ENCODE results near the gene CFAP74. TPM values are rescaled to one million over a fixed set of nuclear protein-coding genes. Genes with fewer than 3 reads are reported as not detected.
A peak's percentile ranks its signal among the peaks of the same experiment; 100 is the strongest.

Gene CFAP74
- total and polyA plus RNA-seq, 2 of the 13 experiments (the other 11 are each of a cell fraction or from before 2014, with no cell fraction given), result 0.27 to 0.62 TPM

DNA sequence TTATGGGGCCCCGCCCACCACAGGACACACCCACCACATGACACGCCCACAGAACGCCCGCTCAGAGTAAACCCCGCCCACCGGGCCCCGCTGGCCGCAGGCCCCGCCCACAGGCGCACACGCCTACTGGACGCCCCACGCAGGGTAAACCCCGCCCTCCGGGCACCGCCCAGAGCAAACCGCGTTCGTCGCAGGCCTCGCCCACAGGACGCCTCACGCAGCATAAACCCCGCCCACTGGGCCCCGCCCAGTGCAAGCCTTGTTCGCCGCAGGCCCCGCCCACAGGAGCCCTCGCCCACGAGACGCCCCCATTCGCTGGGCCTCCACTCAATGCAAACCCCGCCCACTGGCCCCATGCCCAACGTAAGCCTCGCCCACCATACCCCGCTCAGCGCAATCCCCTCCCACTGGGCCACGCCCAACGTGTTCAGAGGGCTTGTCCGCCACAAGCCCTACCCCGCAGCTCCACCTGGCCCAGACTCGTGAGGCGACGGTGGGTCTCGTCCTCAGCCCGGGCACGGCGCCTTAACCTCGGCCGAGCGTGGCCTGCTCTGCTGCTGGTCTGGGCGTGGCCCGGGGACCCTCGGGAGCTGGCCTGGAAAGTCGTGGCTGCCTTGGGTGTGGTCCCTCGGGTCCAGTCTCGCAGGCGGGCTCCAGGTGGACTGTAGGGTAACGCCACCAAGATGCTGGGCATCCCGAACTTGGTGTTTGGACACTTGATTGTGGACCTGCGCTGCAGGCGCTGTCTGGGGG is 84.1 kb downstream of the CFAP74 start:
- peak; percentile 96 for DNase-seq (ENCODE audit: low spot score)
- under 1% methylated on average over 30 of the region's 62 CpGs for WGBS (ENCODE audit: low lambda C conversion rate)
- no peaks in the 10 kb centered on the region for H3K79me2 ChIP-seq (ENCODE audit: insufficient read depth, low read length)
- H4K20me1 ChIP-seq (ENCODE audit: insufficient read depth, low read length), result no peaks in the 10 kb centered on the region
- peak; percentile 96 for FAIRE-seq
- peaks cover 65% of the 10 kb centered on the region for H3K4me1 ChIP-seq (ENCODE audit: insufficient read depth, low read length)
- POLR2A ChIA-PET, result interaction anchor here (0.6 to 1.5 kb wide), 6 partner anchors 11 to 142 kb away, joined by 3 to 10 read pairs (median 4); no protein-coding TSS in a partner anchor
- peak overlapping the region; percentile 70 for H3K27ac ChIP-seq (ENCODE audit: extremely low read length, insufficient read depth, low read length)
- intact Hi-C loops (cut with micrococcal nuclease; ENCODE audit: unreplicated experiment), result no loop called here
- H3K9me3 ChIP-seq (ENCODE audit: low read length), result no peaks in the 10 kb centered on the region
- H3K4me3 ChIP-seq (replicated peaks in 1 of 3; ENCODE audit: insufficient read depth in 1 of 3, low read depth in 2 of 3, low read length in 3 of 3), result peak overlapping the region; percentile 49 to 75 (median 59); a peak in 5 of 6 replicates
- no peak overlapping the region for H2AFZ ChIP-seq (ENCODE audit: low read length)
- in situ Hi-C loops (cut with HindIII; ENCODE audit: extremely low pct_ligation_motif_present, low pct_unique_long_range_greater_than_20kb), result no loop called here
- ATAC-seq, result peak; percentile 65
- H3K4me2 ChIP-seq (ENCODE audit: low read depth, low read length), result peak overlapping the region; percentile 90
- peak overlapping the region; percentile 64 for H3K9ac ChIP-seq (ENCODE audit: insufficient read depth, low read depth, low read length)
- H3K27me3 ChIP-seq (ENCODE audit: control insufficient read depth in 1 of 2, insufficient read depth in 2 of 2, low read length in 2 of 2), result peaks cover 6 to 10% of the 10 kb centered on the region in 2 experiments; a peak in 4 of 5 replicates
- no TSS peak for BruUV-seq (replicated peaks)
- CTCF ChIA-PET (ENCODE audit: low intra/inter-chr PET ratio, low total read pairs), result no interaction called here
- H3K36me3 ChIP-seq (replicated peaks in 1 of 2; ENCODE audit: control insufficient read depth in 1 of 2, insufficient read depth in 2 of 2, low read length in 2 of 2), result no peaks in the 10 kb centered on the region
- TF ChIP-seq SNAPC2 (CRISPR knock-in tag; IDR thresholded peaks at IDR 0.05), result no peak
- no peak for TF ChIP-seq LCORL (IDR thresholded peaks at IDR 0.05)
- 0 out of 2 replicates have a peak, but pooled peaks have one; percentile 45 for TF ChIP-seq LCORL (CRISPR knock-in tag; IDR thresholded peaks at IDR 0.05)
- no peak for TF ChIP-seq ZNF20 (CRISPR knock-in tag; IDR thresholded peaks at IDR 0.05)
- TF ChIP-seq, protein P1, sequence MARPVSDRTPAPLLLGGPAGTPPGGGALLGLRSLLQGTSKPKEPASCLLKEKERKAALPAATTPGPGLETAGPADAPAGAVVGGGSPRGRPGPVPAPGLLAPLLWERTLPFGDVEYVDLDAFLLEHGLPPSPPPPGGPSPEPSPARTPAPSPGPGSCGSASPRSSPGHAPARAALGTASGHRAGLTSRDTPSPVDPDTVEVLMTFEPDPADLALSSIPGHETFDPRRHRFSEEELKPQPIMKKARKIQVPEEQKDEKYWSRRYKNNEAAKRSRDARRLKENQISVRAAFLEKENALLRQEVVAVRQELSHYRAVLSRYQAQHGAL (CRISPR knock-in tag; IDR thresholded peaks at IDR 0.05; ENCODE audit: not compliant biosample characterization), result peak; percentile 29
- no peak; the same call in 1 of the 2 replicates for TF ChIP-seq MIXL1 (CRISPR knock-in tag; IDR thresholded peaks at IDR 0.05)
- TF ChIP-seq ONECUT2 (CRISPR knock-in tag; IDR thresholded peaks at IDR 0.05), result no peak
- no peak for TF ChIP-seq GLI4 (CRISPR knock-in tag; IDR thresholded peaks at IDR 0.05; ENCODE audit: borderline replicate concordance)
- no peak for TF ChIP-seq ZNF136 (CRISPR knock-in tag; IDR thresholded peaks at IDR 0.05; ENCODE audit: low read depth)
- TF ChIP-seq JDP2 (CRISPR knock-in tag; IDR thresholded peaks at IDR 0.05; ENCODE audit: borderline replicate concordance), result no peak
- TF ChIP-seq MAFK (conservative IDR thresholded peaks at IDR 0.05 in 1 of 2, IDR thresholded peaks at IDR 0.05 in 1 of 2; ENCODE audit: low read length in 2 of 2), result no peak
- TF ChIP-seq ZNF549 (CRISPR knock-in tag; IDR thresholded peaks at IDR 0.05), result no peak
- TF ChIP-seq ZNF619 (CRISPR knock-in tag; IDR thresholded peaks at IDR 0.05), result no peak
- TF ChIP-seq, protein P2, sequence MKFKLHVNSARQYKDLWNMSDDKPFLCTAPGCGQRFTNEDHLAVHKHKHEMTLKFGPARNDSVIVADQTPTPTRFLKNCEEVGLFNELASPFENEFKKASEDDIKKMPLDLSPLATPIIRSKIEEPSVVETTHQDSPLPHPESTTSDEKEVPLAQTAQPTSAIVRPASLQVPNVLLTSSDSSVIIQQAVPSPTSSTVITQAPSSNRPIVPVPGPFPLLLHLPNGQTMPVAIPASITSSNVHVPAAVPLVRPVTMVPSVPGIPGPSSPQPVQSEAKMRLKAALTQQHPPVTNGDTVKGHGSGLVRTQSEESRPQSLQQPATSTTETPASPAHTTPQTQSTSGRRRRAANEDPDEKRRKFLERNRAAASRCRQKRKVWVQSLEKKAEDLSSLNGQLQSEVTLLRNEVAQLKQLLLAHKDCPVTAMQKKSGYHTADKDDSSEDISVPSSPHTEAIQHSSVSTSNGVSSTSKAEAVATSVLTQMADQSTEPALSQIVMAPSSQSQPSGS (CRISPR knock-in tag; IDR thresholded peaks at IDR 0.05), result peak; percentile 33; the same call in 1 of the 2 replicates
- TF ChIP-seq, protein P3, sequence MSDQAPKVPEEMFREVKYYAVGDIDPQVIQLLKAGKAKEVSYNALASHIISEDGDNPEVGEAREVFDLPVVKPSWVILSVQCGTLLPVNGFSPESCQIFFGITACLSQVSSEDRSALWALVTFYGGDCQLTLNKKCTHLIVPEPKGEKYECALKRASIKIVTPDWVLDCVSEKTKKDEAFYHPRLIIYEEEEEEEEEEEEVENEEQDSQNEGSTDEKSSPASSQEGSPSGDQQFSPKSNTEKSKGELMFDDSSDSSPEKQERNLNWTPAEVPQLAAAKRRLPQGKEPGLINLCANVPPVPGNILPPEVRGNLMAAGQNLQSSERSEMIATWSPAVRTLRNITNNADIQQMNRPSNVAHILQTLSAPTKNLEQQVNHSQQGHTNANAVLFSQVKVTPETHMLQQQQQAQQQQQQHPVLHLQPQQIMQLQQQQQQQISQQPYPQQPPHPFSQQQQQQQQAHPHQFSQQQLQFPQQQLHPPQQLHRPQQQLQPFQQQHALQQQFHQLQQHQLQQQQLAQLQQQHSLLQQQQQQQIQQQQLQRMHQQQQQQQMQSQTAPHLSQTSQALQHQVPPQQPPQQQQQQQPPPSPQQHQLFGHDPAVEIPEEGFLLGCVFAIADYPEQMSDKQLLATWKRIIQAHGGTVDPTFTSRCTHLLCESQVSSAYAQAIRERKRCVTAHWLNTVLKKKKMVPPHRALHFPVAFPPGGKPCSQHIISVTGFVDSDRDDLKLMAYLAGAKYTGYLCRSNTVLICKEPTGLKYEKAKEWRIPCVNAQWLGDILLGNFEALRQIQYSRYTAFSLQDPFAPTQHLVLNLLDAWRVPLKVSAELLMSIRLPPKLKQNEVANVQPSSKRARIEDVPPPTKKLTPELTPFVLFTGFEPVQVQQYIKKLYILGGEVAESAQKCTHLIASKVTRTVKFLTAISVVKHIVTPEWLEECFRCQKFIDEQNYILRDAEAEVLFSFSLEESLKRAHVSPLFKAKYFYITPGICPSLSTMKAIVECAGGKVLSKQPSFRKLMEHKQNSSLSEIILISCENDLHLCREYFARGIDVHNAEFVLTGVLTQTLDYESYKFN (CRISPR knock-in tag; conservative IDR thresholded peaks at IDR 0.05), result peak; percentile 56
- no peak for TF ChIP-seq WIZ (CRISPR knock-in tag; IDR thresholded peaks at IDR 0.05)
- TF ChIP-seq, protein P4, sequence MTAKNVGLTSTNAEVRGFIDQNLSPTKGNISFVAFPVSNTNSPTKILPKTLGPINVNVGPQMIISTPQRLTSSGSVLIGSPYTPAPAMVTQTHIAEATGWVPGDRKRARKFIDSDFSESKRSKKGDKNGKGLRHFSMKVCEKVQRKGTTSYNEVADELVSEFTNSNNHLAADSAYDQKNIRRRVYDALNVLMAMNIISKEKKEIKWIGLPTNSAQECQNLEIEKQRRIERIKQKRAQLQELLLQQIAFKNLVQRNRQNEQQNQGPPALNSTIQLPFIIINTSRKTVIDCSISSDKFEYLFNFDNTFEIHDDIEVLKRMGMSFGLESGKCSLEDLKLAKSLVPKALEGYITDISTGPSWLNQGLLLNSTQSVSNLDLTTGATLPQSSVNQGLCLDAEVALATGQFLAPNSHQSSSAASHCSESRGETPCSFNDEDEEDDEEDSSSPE (CRISPR knock-in tag; IDR thresholded peaks at IDR 0.05), result no peak; the same call in 1 of the 2 replicates

Data from HepG2 (cell line).